HepG2 (cell line): ENCODE data around the gene GALNT1. TPM values are rescaled to one million over a fixed set of nuclear protein-coding genes. Genes with fewer than 3 reads are reported as not detected.

Experiments
- ATAC-seq: fragments of 200-7000 bp; cut with Tn5 transposase; 3 replicates; pipeline ENCODE4 v1.9.1; 2020; ENCODE audit warnings: mild to moderate bottlenecking, moderate library complexity
- BruUV-seq: library from RNA; stranded (reverse); fragments of 400-500 nt; replicated peaks from 2 replicates; lab custom pipeline; 2021; lab: Mats Ljungman, UMichigan
- CTCF ChIA-PET: fragments of 300-600 bp; formaldehyde crosslinking; extraction: SDS; loops from one replicate; lab custom pipeline; 2021; ENCODE audit warnings: low total read pairs, inconsistent platforms, low intra/inter-chr PET ratio; lab: Yijun Ruan, JAX
- POLR2A ChIA-PET: fragments of 350-600 bp; sonication (Branson Sonifier 250); formaldehyde crosslinking; loops from one replicate; lab custom pipeline; 2020; ENCODE audit warnings: antibody characterized with exemption, inconsistent platforms; lab: Yijun Ruan, JAX
- DNase-seq: peaks from one replicate; pipeline ENCODE4 v3.0.0-alpha.2; 2015; ENCODE audit warnings: low spot score
- FAIRE-seq: peaks from 3 replicates; lab custom pipeline; 2011; peaks lifted over from hg19 to GRCh38; lab: Jason Lieb, UNC
- H2AFZ ChIP-seq: one replicate; pipeline ENCODE4 v1.6.1; 2011; ENCODE audit warnings: low read length, inconsistent platforms
- H3K27ac ChIP-seq: fragments of 300-600 bp; 3 replicates; pipeline ENCODE4 v1.8.0; 2011; ENCODE audit warnings: mixed run types, mild to moderate bottlenecking, mixed read lengths, low read length, inconsistent platforms; ENCODE audit not compliant: insufficient read depth; ENCODE audit errors: extremely low read length
- H3K27me3 ChIP-seq, 2 experiments: fragments of 200-600 bp in 1 of 2; 2 replicates in 1 of 2; 3 replicates in 1 of 2; pipeline versions ENCODE4 v1.6.0 to v1.8.0; 2011; ENCODE audit warnings: low read length in 2 of 2, mild to moderate bottlenecking in 2 of 2, moderate library complexity in 2 of 2, inconsistent platforms in 1 of 2; ENCODE audit not compliant: insufficient read depth in 2 of 2, control insufficient read depth in 1 of 2
- H3K36me3 ChIP-seq, 2 experiments: fragments of 200-600 bp in 1 of 2; replicated peaks in 1 of 2; 2 replicates in 1 of 2; 3 replicates in 1 of 2; pipeline versions ENCODE4 v1.5.1 to v1.8.0; 2011; ENCODE audit warnings: low read length in 2 of 2, inconsistent platforms in 1 of 2; ENCODE audit not compliant: insufficient read depth in 2 of 2, control insufficient read depth in 1 of 2
- H3K4me1 ChIP-seq: 2 replicates; pipeline ENCODE4 v1.5.1; 2012; ENCODE audit warnings: low read length, inconsistent platforms; ENCODE audit not compliant: insufficient read depth
- H3K4me2 ChIP-seq: 2 replicates; pipeline ENCODE4 v1.6.0; 2011; ENCODE audit warnings: low read depth, low read length, inconsistent platforms
- H3K4me3 ChIP-seq, 3 experiments: fragments of 200-600 bp in 1 of 3; sonication (generic), shearing (Covaris generic) in 1 of 3; replicated peaks in 1 of 3; 2 replicates each; pipeline ENCODE4 v1.5.1; 2011 to 2016; ENCODE audit warnings: low read length in 3 of 3, inconsistent platforms in 2 of 3, low read depth in 2 of 3, mild to moderate bottlenecking in 2 of 3, control low read depth in 1 of 3, mixed read lengths in 1 of 3; ENCODE audit not compliant: insufficient read depth in 1 of 3
- H3K79me2 ChIP-seq: one replicate; pipeline ENCODE4 v1.6.1; 2011; ENCODE audit warnings: low read length, inconsistent platforms; ENCODE audit not compliant: insufficient read depth
- H3K9ac ChIP-seq: 2 replicates; pipeline ENCODE4 v1.6.0; 2011; ENCODE audit warnings: mild to moderate bottlenecking, low read depth, low read length, inconsistent platforms; ENCODE audit not compliant: insufficient read depth
- H3K9me3 ChIP-seq: 2 replicates; pipeline ENCODE4 v1.5.1; 2012; ENCODE audit warnings: mild to moderate bottlenecking, low read length
- H4K20me1 ChIP-seq: 2 replicates; pipeline ENCODE4 v1.6.0; 2011; ENCODE audit warnings: inconsistent platforms, mild to moderate bottlenecking, low read length, moderate library complexity; ENCODE audit not compliant: insufficient read depth
- ETV6 ChIP-seq: sonication (generic); formaldehyde crosslinking; conservative IDR thresholded peaks from 2 replicates; pipeline ENCODE4 v1.4.0; 2020; ENCODE audit warnings: missing genetic modification reagents
- FOSL2 ChIP-seq: sonication (generic); formaldehyde crosslinking; IDR thresholded peaks from 2 replicates; pipeline ENCODE4 v1.4.0; 2020; ENCODE audit warnings: missing genetic modification reagents
- HOXA9 ChIP-seq: sonication (generic); formaldehyde crosslinking; IDR thresholded peaks from 2 replicates; pipeline ENCODE4 v1.8.1; 2022; ENCODE audit warnings: missing genetic modification reagents, mild to moderate bottlenecking, moderate library complexity, borderline replicate concordance
- KDM3A ChIP-seq: IDR thresholded peaks from 2 replicates; pipeline ENCODE4 v1.6.1; 2018; ENCODE audit warnings: low read depth, missing compliant biosample characterization
- MIER2 ChIP-seq: IDR thresholded peaks from 2 replicates; pipeline ENCODE4 v1.6.1; 2016; ENCODE audit warnings: missing biosample characterization, missing genetic modification reagents
- SKI ChIP-seq: fragments of 450-650 bp; IDR thresholded peaks from one replicate; pipeline ENCODE4 v1.6.1; 2018; ENCODE audit warnings: mild to moderate bottlenecking; ENCODE audit not compliant: partially characterized antibody
- ZFP62 ChIP-seq: sonication (generic); formaldehyde crosslinking; IDR thresholded peaks from 2 replicates; pipeline ENCODE4 v1.4.0; 2020; ENCODE audit warnings: missing genetic modification reagents
- ZSCAN30 ChIP-seq: sonication (generic); formaldehyde crosslinking; IDR thresholded peaks from 2 replicates; pipeline ENCODE4 v1.5.0; 2020; ENCODE audit warnings: mild to moderate bottlenecking, missing genetic modification reagents
- WGBS: methylation state at CpG from one replicate; pipeline ENCODE4 v1.1.6; 2017; ENCODE audit warnings: low lambda C conversion rate; 5-methylcytosine and 5-hydroxymethylcytosine counted together
- in situ Hi-C: cut with HindIII; loops from 2 replicates; pipeline ENCODE4 v1.10.0; 2017; ENCODE audit warnings: low pct_unique_long_range_greater_than_20kb; ENCODE audit not compliant: extremely low pct_ligation_motif_present
- intact Hi-C: fragments of 100-400 bp; cut with micrococcal nuclease; formaldehyde crosslinking; loops from one replicate; pipeline ENCODE4 v1.10.0; 2022; ENCODE audit not compliant: unreplicated experiment
- polyA plus RNA-seq, 8 experiments: library from polyadenylated mRNA; depleted of rRNA in 3 of 8; stranded (reverse) in 7 of 8; unstranded in 1 of 8; fragments of >200 nt; fragmentation: Illumina TruSeq in 4 of 8; extraction: Trizol in 4 of 8; gene quantifications; 2 replicates each; pipeline versions ENCODE4 v1.2.1 to v1.2.3, GENCODE V29; 2011 to 2016; ENCODE audit warnings: low read depth in 4 of 8, missing spikeins in 1 of 8, mixed read lengths in 1 of 8; ENCODE audit not compliant: insufficient read depth in 1 of 8
- total RNA-seq, 5 experiments: library from RNA; depleted of rRNA; stranded (reverse); fragments of >200 nt; fragmentation: Illumina TruSeq; extraction: Trizol; gene quantifications; 2 replicates each; pipeline ENCODE4 v1.2.3, GENCODE V29; 2016; ENCODE audit warnings: low read depth in 1 of 5
- TF ChIP-seq, protein P1 (sequence below): sonication (generic); formaldehyde crosslinking; IDR thresholded peaks from 2 replicates; pipeline ENCODE4 v1.4.0; 2020; ENCODE audit warnings: missing genetic modification reagents
- TF ChIP-seq, protein P2 (sequence below): sonication (generic); formaldehyde crosslinking; IDR thresholded peaks from 2 replicates; pipeline ENCODE4 v1.5.1; 2020; ENCODE audit warnings: missing genetic modification reagents, mild to moderate bottlenecking, borderline replicate concordance
- TF ChIP-seq, protein P3 (sequence below): sonication (generic); formaldehyde crosslinking; IDR thresholded peaks from 2 replicates; pipeline ENCODE4 v1.8.1; 2023; ENCODE audit warnings: missing genetic modification reagents, inconsistent platforms, borderline replicate concordance

The GALNT1 gene
- total and polyA plus RNA-seq, 2 of the 13 experiments (the other 11 are each of a cell fraction or from before 2014, with no cell fraction given): 41.1 to 100 TPM

DNA sequence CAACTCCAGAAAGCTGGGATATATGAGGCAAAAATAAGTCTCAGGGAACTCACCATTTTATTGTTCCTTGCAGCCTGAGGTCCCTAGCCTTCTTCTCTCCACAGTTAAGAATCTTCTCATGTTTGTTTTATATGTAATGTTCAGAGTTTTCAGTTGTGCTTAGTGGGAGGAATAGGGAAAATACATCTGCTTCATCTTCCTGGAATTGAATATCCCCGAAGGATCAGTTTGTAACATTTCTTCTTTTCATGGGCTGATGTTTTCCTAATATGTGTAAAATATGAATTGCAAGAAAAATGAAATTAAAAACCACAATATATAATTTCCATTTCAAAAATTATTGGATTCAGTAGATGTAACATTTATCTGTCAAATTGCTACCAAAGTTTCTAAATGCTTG, 8.0 kb downstream of the GALNT1 start (continued):
- TF ChIP-seq KDM3A (CRISPR knock-in tag): no peak

DNA sequence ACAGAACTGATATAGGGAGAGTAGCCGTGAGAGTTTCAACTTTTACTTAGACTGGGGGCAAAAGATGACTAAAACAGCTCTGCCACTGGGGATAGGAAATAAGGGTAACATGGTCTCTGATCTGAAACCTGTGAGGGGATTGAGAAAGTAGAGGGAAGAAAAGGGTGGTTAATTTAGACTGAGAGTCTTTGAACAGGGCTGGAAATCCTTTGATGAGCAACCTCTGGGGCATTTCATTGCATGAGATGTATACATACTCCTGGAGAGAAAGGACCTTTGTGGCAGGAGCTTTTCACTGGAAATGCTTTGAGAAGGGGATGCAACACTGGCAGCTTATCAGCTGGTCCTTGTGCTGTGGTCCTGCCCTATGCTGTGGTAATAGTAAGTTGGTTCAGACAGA, 9.4 kb downstream of the GALNT1 start:
- Histone ChIP-seq H3K9ac (no peak overlapping the region), H3K4me2 (no peak overlapping the region), H3K4me1 (peaks cover 48% of the 10 kb centered on the region), H2AFZ (no peak overlapping the region), H3K79me2 (peaks cover 72% of the 10 kb centered on the region)
- DNase-seq: peak; percentile 51
- intact Hi-C loops: loop anchor here (5.0 kb wide), 1 partner anchor 414 kb away; no protein-coding TSS in a partner anchor
- CTCF ChIA-PET: no interaction called here
- TF ChIP-seq SKI (no peak), HOXA9 (no peak), ZSCAN30 (no peak), MIER2 (CRISPR knock-in tag) (no peak), ZFP62 (no peak), ETV6 (CRISPR knock-in tag) (no peak), FOSL2 (CRISPR knock-in tag) (peak; percentile 55)
- TF ChIP-seq, all 625 proteins: peak for 1
- H3K27ac ChIP-seq: no peak overlapping the region
- ATAC-seq (peak; percentile 43; the same call in 1 of the 3 replicates), FAIRE-seq (no peak)
- H3K27me3 ChIP-seq: no peaks in the 10 kb centered on the region
- peaks cover 9% of the 10 kb centered on the region; the same call in 1 of the 2 replicates for H3K9me3 ChIP-seq
- 89% methylated on average over 1 of the region's 1 CpG for WGBS
- in situ Hi-C loops: no loop called here
- H3K36me3 ChIP-seq: no peaks in the 10 kb centered on the region
- no TSS peak for BruUV-seq
- no peak overlapping the region for H3K4me3 ChIP-seq
- POLR2A ChIA-PET: no interaction called here
- H4K20me1 ChIP-seq: peaks cover 5% of the 10 kb centered on the region; the same call in 1 of the 2 replicates

DNA sequence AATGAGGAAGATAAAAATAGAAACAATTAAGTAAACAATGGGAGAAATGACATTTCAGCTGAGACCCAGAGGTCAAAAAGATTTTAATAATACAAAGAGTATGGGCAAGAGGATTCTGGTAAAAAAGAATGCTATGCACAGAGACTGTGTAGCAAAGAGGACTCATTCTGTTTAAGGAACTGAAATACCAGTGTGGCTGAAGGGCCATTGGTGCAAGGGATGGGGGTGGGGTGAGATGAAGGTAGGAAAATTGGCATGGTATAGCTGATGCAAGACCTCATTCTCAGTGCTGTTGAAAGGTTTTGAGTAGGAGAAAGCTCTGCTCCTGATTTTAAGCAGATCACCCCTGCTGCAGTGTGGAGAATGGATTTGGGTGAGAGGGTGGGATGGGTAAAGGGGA, 10.8 kb downstream of the GALNT1 start:
- H3K9me3 ChIP-seq: peaks cover 9% of the 10 kb centered on the region; the same call in 1 of the 2 replicates
- no peak overlapping the region for H3K4me2 ChIP-seq
- H3K27me3 ChIP-seq: no peaks in the 10 kb centered on the region
- no peak overlapping the region for H2AFZ ChIP-seq
- ChIA-PET CTCF (no interaction called here), POLR2A (no interaction called here)
- H4K20me1 ChIP-seq: peaks cover 5% of the 10 kb centered on the region; the same call in 1 of the 2 replicates
- in situ Hi-C loops (no loop called here), intact Hi-C loops (loop anchor here (5.0 kb wide), 1 partner anchor 415 kb away; no protein-coding TSS in a partner anchor)
- FAIRE-seq: no peak
- ATAC-seq: no peak
- H3K36me3 ChIP-seq: no peaks in the 10 kb centered on the region
- no peak overlapping the region for H3K27ac ChIP-seq
- no peak for DNase-seq
- H3K9ac ChIP-seq: no peak overlapping the region
- H3K4me1 ChIP-seq: peaks cover 48% of the 10 kb centered on the region
- H3K4me3 ChIP-seq: no peak overlapping the region
- BruUV-seq: no TSS peak
- H3K79me2 ChIP-seq: peaks cover 65% of the 10 kb centered on the region
- TF ChIP-seq, protein P1, sequence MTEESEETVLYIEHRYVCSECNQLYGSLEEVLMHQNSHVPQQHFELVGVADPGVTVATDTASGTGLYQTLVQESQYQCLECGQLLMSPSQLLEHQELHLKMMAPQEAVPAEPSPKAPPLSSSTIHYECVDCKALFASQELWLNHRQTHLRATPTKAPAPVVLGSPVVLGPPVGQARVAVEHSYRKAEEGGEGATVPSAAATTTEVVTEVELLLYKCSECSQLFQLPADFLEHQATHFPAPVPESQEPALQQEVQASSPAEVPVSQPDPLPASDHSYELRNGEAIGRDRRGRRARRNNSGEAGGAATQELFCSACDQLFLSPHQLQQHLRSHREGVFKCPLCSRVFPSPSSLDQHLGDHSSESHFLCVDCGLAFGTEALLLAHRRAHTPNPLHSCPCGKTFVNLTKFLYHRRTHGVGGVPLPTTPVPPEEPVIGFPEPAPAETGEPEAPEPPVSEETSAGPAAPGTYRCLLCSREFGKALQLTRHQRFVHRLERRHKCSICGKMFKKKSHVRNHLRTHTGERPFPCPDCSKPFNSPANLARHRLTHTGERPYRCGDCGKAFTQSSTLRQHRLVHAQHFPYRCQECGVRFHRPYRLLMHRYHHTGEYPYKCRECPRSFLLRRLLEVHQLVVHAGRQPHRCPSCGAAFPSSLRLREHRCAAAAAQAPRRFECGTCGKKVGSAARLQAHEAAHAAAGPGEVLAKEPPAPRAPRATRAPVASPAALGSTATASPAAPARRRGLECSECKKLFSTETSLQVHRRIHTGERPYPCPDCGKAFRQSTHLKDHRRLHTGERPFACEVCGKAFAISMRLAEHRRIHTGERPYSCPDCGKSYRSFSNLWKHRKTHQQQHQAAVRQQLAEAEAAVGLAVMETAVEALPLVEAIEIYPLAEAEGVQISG (CRISPR knock-in tag): no peak
- TF ChIP-seq, protein P2, sequence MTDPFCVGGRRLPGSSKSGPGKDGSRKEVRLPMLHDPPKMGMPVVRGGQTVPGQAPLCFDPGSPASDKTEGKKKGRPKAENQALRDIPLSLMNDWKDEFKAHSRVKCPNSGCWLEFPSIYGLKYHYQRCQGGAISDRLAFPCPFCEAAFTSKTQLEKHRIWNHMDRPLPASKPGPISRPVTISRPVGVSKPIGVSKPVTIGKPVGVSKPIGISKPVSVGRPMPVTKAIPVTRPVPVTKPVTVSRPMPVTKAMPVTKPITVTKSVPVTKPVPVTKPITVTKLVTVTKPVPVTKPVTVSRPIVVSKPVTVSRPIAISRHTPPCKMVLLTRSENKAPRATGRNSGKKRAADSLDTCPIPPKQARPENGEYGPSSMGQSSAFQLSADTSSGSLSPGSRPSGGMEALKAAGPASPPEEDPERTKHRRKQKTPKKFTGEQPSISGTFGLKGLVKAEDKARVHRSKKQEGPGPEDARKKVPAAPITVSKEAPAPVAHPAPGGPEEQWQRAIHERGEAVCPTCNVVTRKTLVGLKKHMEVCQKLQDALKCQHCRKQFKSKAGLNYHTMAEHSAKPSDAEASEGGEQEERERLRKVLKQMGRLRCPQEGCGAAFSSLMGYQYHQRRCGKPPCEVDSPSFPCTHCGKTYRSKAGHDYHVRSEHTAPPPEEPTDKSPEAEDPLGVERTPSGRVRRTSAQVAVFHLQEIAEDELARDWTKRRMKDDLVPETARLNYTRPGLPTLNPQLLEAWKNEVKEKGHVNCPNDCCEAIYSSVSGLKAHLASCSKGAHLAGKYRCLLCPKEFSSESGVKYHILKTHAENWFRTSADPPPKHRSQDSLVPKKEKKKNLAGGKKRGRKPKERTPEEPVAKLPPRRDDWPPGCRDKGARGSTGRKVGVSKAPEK (CRISPR knock-in tag): no peak
- TF ChIP-seq, protein P3, sequence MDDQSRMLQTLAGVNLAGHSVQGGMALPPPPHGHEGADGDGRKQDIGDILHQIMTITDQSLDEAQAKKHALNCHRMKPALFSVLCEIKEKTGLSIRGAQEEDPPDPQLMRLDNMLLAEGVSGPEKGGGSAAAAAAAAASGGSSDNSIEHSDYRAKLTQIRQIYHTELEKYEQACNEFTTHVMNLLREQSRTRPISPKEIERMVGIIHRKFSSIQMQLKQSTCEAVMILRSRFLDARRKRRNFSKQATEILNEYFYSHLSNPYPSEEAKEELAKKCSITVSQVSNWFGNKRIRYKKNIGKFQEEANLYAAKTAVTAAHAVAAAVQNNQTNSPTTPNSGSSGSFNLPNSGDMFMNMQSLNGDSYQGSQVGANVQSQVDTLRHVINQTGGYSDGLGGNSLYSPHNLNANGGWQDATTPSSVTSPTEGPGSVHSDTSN (CRISPR knock-in tag): no peak
